GM19452 (cell line): ENCODE data around the gene KLHL20.
"Not testable (repeated sequence)": the region's sequence is repeated elsewhere in the genome, so short reads cannot be mapped to it uniquely, and the experiment has no call there.

Experiments used
- ATAC-seq: cut with Tn5 transposase; IDR thresholded peaks from one replicate; pipeline ENCODE4 v1.9.1; 2021; ENCODE audit not compliant: unreplicated experiment

KLHL20 gene

DNA sequence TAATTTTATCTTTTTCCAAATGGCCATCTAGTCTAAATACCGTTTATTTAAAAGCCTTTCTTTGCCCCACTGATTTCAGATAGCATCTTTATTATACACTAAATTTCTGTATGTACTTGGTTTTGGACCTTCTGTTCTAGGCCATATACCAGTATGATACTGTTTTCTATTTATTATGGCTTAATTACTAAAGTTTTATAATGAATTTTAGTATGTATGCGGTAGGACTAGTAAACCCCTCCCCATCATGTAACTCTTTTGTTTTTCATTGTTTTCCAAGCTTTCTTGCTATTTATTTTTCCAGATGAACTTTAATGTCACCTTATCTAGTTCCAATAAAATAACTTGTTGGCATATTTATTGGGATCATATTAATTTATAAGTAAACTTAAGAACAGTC lies 29.9 kb downstream of the KLHL20 start:
- ATAC-seq: no peak

DNA sequence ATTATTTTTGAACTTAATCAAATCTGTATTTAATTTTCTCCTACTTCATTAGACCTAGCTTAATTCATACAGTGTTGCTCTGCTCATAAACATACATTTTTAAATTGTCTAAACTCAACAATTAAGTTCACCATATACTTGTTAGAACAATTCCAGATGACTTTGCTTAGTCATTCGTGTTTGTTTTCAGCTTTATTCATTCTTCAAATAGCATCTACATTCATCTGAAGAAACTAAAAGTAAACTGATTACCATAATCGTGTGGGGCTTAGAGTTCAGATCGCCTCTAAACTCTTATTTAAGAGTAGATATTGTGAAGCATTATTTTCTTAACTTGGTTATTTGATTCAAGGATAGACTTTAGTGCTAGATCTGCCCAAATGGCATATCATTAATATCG lies 34.4 kb downstream of the KLHL20 start:
- no peak for ATAC-seq

DNA sequence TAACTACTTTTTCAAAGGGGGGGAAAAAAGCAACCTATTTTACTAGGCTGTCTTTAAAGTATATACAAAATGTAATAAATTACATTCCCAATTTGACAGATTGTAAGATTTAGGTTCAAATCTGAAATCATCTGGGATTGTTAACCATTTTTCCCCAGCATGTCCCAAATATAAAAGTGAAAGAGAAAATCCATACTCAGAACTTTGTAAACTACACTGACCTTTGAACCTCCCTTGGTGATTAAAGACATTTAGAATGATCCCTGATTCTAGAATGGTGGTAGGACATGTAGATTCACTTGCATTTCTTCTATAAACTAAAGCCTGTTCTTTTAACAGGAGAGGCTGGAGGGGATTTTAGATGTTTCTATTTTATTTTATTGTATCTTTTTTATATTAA lies 39.0 kb downstream of the KLHL20 start:
- ATAC-seq: no peak

DNA sequence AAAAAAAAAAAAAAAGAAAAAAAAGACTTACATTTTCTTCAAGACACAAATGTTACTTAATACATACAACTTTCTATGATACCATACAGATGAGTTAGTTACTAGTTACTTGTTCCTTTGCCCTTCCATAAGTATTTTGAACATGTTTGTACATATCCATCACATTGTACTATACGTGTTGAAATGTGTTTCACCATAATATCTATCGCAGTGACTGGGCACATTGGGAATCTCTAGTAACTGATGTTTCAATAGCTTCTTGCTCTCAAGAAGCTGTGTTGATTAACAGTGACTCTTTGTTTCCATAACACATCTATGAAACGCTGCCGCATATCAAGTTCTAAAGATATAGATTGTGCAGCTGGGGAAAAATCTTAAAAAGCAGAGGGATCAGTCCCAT lies 42.9 kb downstream of the KLHL20 start:
- no peak for ATAC-seq

DNA sequence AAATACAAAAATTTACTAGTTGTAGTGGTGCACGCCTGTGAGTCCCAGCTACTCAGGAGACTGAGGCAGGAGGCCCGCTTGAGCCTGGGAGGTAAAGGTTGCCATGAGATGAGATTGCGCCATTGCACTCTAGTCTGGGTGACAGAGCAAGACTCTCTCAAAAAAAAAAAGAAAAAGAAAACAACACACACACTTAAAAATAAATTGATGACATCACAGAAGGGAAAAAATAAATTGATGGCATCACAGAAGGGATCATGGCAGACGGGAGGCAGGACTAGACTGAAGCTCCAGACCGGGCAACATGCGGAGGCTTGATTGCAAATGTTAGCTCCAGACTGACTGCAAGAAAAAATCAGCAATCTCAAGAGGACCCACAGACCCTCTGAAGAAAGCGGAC lies 43.3 kb downstream of the KLHL20 start:
- ATAC-seq: no peak

DNA sequence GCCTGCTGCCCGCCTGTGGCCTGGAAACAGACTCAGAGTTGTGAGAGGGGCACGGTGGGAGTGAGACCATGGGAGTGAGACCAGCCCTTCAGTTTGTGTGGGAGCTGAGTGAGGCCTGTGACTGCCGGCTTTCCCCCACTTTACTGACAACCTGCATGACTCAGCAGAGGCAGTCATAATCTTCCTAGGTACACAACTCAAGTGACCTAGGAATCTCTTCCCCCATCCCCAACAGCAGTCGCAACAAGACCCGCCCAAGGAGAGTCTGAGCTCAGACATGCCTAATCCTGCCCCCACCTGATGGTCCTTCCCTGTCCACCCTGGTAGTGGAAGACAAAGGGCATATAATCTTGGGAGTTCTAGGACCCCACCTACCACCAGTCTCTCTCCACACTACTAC lies 44.2 kb downstream of the KLHL20 start:
- no peak for ATAC-seq

DNA sequence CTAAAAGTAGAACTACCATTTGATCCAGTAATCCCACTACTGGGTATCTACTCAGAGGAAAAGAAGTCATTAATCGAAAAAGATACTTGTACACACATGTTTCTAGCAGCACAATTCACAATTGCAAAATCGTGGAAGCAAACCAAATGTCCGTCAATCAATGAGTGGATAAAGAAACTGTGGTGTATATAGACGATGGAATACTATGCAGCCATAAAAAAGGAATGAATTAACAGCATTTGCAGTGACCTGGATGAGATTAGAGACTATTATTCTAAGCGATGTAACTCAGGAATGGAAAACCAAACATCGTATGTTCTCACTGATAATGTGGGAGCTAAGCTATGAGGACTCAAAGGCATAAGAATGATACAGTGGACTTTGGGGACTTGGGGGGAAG lies 49.5 kb downstream of the KLHL20 start:
- ATAC-seq: not testable (repeated sequence)

DNA sequence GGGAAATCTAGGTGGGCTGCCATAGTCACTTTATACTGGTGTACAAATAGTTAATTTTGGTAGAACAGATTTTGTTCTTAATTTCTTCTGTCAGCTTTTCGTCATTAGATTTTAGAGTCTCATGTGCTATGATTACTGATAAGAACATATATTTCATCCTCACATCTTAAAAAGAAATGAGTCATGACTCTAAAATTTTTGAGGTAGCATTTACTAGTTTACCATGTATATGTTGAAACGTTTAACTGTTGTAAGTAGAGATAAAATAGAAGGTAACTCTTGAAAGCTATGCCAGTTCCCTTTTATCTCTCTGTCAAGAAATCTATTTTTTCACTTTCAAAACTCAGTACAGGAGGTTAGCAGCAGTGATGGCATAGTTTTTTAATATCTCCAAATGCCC lies 53.4 kb downstream of the KLHL20 start:
- no peak for ATAC-seq

DNA sequence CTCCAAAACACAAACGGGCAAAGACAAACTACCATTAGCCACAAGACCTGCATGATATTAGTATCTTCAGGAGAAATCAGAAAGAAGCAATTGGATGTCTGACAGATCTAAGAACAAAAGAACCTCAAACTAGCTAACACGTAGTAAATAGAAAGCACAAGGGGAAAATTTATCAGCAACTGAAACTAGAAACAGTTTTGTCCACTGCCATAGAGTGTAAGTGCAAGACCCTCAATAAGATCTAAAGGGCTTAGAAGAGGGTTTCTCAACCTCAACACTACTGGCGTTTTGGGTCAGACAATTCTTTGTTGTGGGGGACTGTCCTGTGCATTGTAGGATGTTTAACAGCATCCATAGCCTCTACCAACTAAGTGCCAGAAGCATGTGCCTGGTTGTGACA lies 54.0 kb downstream of the KLHL20 start:
- ATAC-seq: no peak

DNA sequence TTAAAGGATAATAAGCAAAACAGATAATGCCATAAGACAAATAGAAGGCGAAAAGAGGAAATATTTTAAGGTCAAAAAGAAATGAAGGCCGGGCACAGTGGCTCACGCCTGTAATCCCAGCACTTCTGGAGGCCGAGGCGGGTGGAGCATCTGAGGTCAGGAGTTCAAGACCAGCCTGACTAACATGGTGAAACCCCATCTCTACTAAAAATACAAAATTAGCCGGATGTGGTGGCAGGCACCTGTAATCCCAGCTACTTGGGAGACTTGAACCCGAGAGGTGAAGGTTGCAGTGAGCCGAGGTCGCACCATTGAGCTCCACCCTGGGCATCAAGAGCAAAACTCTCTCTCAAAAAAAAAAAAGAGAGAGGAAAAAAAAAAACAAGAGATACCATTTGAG lies 55.5 kb downstream of the KLHL20 start:
- not testable (repeated sequence) for ATAC-seq

DNA sequence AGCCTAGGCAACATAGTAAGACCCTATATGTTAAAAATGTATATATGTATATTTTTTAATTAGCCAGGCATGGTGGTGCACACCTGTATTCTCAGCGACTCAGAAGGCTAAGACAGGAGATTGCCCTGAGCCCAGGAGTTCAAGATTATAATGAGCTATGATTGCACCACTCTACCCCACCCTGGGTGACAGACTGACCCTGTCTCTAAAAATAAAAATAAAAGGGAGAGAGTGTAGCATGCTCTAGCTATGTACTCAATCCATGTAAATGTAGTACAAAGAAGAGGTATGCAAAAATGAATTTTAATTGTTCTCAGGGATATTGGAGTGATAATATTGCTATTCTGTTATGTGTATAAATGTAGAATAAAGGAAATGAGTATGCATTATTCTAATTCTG lies 56.8 kb downstream of the KLHL20 start:
- ATAC-seq: no peak

DNA sequence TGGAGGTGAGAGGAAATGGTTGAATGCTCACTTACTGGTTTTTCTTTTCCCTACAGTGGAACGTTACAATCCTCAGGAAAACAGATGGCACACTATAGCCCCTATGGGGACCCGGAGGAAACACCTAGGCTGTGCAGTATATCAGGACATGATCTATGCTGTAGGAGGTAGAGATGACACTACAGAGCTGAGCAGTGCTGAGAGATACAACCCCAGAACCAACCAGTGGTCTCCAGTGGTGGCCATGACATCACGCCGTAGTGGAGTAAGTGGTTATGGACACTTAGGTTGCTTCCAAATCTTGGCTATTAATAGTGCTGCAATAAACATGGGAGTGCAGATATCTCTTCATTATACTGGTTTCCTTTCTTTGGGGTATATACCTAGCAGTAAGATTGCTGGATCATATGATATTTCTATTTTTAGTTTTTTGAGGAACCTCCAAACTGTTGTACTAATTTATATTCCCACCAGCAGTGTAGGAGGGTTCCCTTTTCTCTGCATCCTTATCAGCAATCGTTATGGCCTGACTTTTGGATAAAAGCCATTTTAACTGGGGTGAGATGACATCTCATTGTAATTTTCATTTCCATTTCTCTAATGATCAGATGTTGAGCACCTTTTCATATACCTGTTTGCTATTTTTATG lies 60.9 kb downstream of the KLHL20 start:
- no peak for ATAC-seq

DNA sequence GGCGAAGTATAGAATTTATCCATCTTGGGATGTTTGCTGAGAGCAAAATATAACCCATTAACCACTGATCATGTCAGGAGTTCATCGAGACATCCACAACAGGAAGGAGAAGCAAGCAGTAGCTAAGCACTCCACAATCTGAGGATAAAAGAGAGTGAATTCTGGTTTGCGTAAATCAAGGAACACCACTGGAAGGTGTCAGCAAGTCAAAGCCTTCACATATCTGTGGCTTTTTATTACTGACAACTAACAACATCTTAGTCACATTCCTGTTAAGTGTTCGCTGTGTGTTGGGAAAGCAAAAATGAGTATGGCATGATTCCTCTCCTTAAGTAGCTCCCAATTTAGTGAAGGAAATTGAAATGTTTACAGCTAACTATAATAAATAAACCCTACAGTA lies 65.2 kb downstream of the KLHL20 start:
- ATAC-seq: no peak

DNA sequence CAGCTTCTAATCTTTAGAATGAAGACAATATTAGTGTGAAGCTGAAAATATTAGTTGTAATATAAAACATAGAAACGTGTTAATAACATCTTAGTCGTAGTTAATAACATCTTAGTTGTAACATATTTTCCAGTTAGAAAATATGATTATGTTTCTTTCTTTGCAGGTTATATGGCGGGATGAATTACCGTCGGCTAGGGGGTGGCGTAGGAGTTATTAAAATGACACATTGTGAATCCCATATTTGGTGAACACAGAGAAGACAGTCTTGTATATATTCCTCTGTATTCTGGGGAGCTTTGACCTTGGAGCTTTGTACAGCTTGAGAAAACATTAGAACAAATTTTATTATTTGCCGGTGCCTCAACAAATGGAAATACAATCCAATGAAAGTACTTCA lies 70.2 kb downstream of the KLHL20 start:
- no peak for ATAC-seq

DNA sequence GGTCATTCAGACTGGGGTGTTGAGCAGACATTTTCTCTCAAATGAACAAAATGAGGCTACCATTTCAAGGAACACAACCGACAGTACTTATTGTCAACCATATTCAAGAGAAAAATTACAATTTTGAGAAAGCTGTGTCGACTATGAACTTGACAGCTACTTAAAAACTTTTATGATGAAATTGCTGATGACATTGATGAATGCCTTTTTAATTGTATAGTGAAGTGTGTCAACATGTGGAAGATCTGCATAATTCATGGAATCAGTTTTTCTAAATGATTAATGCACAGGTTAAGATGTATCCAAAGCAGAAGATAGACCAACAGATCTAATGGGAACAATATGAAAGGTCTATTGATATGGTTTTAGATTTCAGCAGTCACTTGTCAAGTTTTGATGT lies 75.1 kb downstream of the KLHL20 start:
- no peak for ATAC-seq

DNA sequence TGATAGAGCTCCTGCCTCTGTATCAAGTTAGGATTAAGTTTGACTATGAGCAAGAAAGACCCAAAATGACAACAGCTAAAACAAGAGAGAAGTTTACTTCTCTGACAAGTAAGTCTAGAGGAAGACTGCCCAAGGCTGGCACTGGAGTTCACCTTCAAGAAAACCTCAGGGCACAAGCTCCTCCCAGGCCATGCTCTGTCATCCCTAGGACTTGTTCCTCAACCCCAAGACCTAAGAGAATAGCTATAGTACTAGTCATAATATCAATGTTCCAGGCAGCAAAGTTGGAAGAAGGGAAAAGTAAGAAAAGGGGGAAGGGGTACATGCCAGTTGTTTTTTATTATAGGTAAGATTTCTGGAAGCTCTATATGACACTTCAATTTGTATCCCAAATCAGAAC lies 83.3 kb downstream of the KLHL20 start:
- no peak for ATAC-seq

DNA sequence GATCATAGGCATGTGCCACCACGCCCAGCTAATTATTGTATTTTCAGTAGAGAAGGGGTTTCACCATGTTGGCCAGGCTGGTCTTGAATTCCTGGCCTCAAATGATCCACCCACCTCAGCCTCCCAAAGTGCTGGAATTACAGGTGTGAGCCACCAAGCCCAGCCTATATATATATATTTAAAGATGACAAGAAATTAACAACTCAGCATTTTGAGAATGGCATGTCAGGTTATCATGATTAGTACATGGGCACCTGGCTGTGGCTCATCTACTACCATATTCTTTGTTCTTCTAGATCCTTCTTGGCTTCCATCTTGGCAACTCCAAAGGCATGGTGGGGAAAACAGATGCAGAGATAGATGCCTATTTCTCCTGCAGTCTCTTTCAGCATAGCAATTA lies 85.2 kb downstream of the KLHL20 start:
- ATAC-seq: not testable (repeated sequence)

DNA sequence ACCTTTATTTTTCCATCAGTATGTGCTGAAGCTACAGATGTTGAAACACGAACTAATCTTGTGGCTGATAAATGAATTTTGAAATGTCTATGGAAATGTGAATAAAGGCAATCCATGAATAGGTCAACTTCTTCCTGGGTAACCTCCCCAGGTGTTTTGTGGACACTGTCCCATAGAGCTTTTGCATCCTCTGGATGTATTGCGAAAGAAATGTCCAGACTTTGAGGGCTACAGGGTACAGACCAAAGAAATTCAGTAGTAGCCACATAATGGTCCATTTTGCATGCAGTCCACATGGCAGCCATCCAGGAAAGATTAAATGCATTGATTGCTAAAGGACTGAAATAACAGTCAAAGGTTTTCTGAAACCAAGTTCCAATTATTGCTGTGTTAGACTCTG lies 88.2 kb downstream of the KLHL20 start:
- no peak for ATAC-seq

DNA sequence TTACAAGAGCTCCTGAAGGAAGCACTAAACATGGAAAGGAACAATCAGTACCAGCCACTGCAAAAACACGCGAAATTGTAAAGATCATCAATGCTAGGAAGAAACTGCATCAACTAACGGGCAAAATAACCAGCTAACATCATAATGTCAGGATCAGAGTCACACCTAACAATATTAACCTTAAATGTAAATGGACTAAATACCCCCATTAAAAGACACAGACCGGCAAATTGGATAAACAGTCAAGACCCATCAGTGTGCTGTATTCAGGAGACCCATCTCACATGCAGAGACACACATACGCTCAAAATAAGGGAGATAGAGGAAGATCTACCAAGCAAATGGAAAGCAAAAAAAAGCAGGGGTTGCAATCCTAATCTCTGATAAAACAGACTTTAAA lies 98.9 kb downstream of the KLHL20 start:
- ATAC-seq: not testable (repeated sequence)

DNA sequence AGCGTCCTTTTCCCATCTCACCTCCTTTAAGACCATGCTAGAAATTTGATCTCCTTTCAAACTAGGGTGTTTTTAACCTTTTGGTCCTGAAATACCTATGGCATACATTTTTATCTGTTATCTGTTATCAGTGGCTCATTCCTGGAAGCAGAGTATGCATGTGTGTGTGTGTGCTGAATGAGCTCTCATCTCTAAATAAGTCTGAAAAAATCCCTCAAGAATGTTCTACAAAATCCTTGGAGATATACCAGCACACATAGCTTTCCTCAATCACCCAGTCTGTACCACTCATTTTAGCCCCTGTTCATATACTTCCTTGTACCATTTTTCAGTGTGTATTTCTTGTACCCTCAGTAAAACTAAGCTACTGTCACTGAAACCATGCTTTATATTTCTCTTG lies 103.7 kb downstream of the KLHL20 start:
- ATAC-seq: no peak

DNA sequence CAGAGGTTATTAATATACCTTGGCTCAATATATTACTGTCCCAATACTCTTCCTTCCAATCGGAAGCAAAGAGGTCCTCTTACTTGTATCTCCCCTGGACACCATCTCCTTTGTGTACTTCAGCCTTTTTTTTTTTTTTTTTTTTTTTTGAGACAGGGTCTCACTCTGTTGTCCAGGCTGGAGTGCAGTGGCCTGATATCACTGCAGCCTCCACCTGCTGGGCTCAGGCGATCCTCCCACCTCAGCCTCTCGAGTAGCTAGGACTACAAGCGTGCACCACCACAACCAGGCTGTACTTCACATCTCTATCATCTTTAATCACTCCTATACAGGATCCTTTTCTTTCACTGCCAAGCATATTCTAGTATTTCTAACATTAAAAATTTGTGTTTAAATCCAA lies 106.9 kb downstream of the KLHL20 start:
- ATAC-seq: no peak

DNA sequence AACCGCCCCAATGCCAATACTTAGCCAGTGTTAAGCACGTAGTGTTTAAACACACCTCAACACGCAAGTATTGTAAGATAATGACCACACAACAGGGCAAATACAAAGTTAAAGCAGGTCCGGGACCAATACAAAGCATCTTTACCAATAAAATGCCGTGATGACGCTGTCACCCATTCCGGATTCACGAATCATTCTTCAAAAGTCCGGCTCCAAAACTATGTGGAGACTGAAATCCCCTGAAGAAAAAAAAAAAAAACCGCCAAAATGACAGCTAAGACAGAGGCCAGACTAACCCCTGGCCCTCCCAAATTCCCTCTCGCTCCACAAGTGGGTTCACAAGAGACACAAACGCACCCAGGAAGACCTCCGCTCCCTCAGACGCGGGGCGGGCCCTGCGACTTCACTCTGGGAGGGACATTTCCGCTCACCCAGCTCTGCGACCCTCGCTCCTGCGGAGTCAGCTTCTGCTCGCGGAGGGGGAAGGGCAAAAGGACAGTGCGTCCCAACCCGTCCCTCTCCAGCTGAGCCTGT lies 109.1 kb downstream of the KLHL20 start:
- peak; percentile 51 for ATAC-seq

DNA sequence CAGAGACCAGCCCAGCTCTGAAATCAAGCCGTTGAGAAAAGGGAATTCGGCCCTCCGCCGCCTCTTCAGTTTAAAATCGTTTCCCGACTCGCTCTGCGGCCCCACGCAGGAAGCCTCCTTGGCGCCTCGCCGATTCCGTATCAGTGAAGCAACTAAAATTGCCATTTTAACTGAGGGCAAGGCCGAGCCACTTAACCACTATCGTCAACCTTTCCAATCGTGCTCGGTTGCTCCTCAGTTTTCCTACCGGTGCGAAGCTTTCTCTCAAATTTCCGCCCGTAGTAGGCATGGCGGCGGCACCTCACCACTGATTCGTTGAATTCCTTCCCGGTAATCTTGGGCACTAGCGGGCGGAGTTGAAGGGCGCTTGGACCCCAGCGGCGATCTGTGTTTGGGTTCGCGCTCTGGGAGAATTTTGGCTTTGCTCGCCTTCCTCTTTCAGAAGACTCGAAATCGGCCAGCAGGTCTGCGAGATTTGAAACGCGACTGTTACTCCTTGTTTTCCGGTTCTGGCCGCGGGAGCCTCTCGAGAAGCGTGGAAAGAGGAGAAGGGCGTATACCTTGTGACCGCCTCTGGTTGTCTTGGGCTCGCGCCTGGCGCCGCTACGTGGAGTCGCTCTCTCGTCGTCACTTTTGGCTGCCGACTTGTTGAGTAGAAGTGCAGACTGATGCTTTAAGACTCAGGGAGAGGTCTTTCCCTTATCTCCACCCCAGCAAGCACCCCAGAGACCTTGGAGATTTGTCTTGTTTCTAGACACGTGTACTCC lies 109.7 kb downstream of the KLHL20 start, which contains the start of the genes CENPL and DARS2:
CENPL (minus strand) TSS at position 569 of the 767 bp plus-strand sequence. CDS start 13,584 bp downstream, outside the sequence.
DARS2 (plus strand) TSS at position 359 of the 767 bp plus-strand sequence. CDS start 557 bp downstream, outside the sequence.
- peak; percentile 83 for ATAC-seq
